H1 (cell line): ENCODE data around the gene USP38. TPM values are rescaled to one million over a fixed set of nuclear protein-coding genes. Genes with fewer than 3 reads are reported as not detected.

Experiments used
- BCL11A ChIP-seq, 2 experiments: IDR thresholded peaks; one replicate each; pipeline ENCODE4 v1.6.1; 2011; ENCODE audit warnings: low read depth in 2 of 2, low read length in 2 of 2, mild to moderate bottlenecking in 2 of 2
- CEBPB ChIP-seq: IDR thresholded peaks from 2 replicates; pipeline ENCODE4 v1.6.1; 2012; ENCODE audit warnings: low read depth, low read length
- CHD1 ChIP-seq: IDR thresholded peaks from 2 replicates; pipeline ENCODE4 v1.6.1; 2012; ENCODE audit warnings: low read depth, low read length, improper control_type of control experiment
- CHD7 ChIP-seq: fragments of 300-600 bp; sonication (generic); IDR thresholded peaks from 2 replicates; pipeline ENCODE4 v1.7.1; 2012; ENCODE audit warnings: low read length, moderate library complexity, mild to moderate bottlenecking, inconsistent platforms; ENCODE audit not compliant: insufficient replicate concordance
- GABPA ChIP-seq: IDR thresholded peaks from 2 replicates; pipeline ENCODE4 v1.6.1; 2011; ENCODE audit warnings: mild to moderate bottlenecking, low read length, moderate library complexity, borderline replicate concordance; ENCODE audit not compliant: insufficient read depth
- JUN ChIP-seq: IDR thresholded peaks from 2 replicates; pipeline ENCODE4 v1.6.1; 2011; ENCODE audit warnings: low read depth, mild to moderate bottlenecking, improper control_type of control experiment, low read length
- RFX5 ChIP-seq: IDR thresholded peaks from 2 replicates; pipeline ENCODE4 v1.6.1; 2011; ENCODE audit warnings: low read depth, low read length, improper control_type of control experiment, borderline replicate concordance
- RXRA ChIP-seq: IDR thresholded peaks from 2 replicates; pipeline ENCODE4 v1.6.1; 2011; ENCODE audit warnings: low read depth, mild to moderate bottlenecking, low read length, moderate library complexity; ENCODE audit not compliant: insufficient read depth
- SIRT6 ChIP-seq: IDR thresholded peaks from one replicate; pipeline ENCODE4 v1.7.1; 2012; ENCODE audit warnings: low read length, inconsistent platforms
- SUZ12 ChIP-seq: fragments of 200-600 bp; sonication (generic); IDR thresholded peaks from 2 replicates; pipeline ENCODE4 v1.6.1; 2012; ENCODE audit warnings: mild to moderate bottlenecking, inconsistent platforms, low read length, moderate library complexity, mixed read lengths
- TAF7 ChIP-seq: optimal IDR thresholded peaks from 2 replicates; pipeline ENCODE3; 2011; ENCODE audit warnings: low read depth, mild to moderate bottlenecking, inconsistent platforms, low read length, moderate library complexity, borderline replicate concordance
- polyA plus RNA-seq, 7 experiments: library from polyadenylated mRNA; depleted of rRNA in 3 of 7; stranded (reverse) in 5 of 7; unstranded in 2 of 7; fragments of >200 nt in 5 of 7; fragments of 200-250 nt in 2 of 7; gene quantifications; 1 replicate in 5 of 7; 2 replicates in 1 of 7; 4 replicates in 1 of 7; pipeline versions ENCODE4 v1.2.1 to v1.2.3, GENCODE V29; 2011 to 2013; ENCODE audit warnings: missing spikeins in 2 of 7, mixed read lengths in 2 of 7
- total RNA-seq: library from RNA; stranded (reverse); fragmentation: NEBNext Ultra II Directional; extraction: Animal tissue kit (Norgen Biotek cat#: 25700); gene quantifications from 2 replicates; pipeline ENCODE4 v1.2.1, GENCODE V29; 2021

Gene USP38
- total and polyA plus RNA-seq, 2 of the 8 experiments (the other 6 are each of a cell fraction or from before 2014, with no cell fraction given): 3.2 to 10.5 TPM

GRCh38 chr4:143260750-143261149 is 76.0 kb downstream of the USP38 start (continued):
- TF ChIP-seq CHD7: no peak
- TF ChIP-seq BCL11A (IDR thresholded peaks at IDR 0.05; ENCODE audit: low read depth in 2 of 2, low read length in 2 of 2): no peak
- no peak for TF ChIP-seq GABPA
- no peak for TF ChIP-seq CEBPB
- no peak for TF ChIP-seq JUN
- no peak for TF ChIP-seq SUZ12
- TF ChIP-seq TAF7: no peak
- no peak for TF ChIP-seq RFX5
- TF ChIP-seq CHD1: no peak
- no peak for TF ChIP-seq RXRA
- no peak for TF ChIP-seq SIRT6
